ENCODE data around the gene PSAP.

- TF ChIP-seq CTCF (IDR thresholded peaks at IDR 0.05): no peak
- TF ChIP-seq POLR2A (IDR thresholded peaks at IDR 0.05): no peak
Measured at GRCh38 chr10:71778071-71778825, 72.8 kb downstream of the PSAP start.

Data from right lobe of liver (tissue), 4 donors.